ENCODE measurements around the gene SOWAHB. TPM values are rescaled to one million over a fixed set of nuclear protein-coding genes. Genes with fewer than 3 reads are reported as not detected.

The SOWAHB gene
- total and polyA plus RNA-seq, 2 of the 8 experiments (the other 6 are each of a cell fraction or from before 2014, with no cell fraction given): 0.15 to 0.65 TPM

GRCh38 chr4:76923619-76924357 is 25.8 kb upstream of the SOWAHB start:
- DNase-seq (ENCODE audit: low read depth in 1 of 2, low spot score in 2 of 2) (no peak), FAIRE-seq (no peak)
- no peak overlapping the region for H2BK15ac ChIP-seq (ENCODE audit: low read length)
- H3K18ac ChIP-seq (ENCODE audit: extremely low read depth, low read length): no peak overlapping the region
- ChIA-PET CTCF (ENCODE audit: partially characterized antibody) (no interaction called here), POLR2A (ENCODE audit: partially characterized antibody) (no interaction called here)
- H4K5ac ChIP-seq (ENCODE audit: insufficient read length, low read depth, low read length): no peak overlapping the region
- H3K4ac ChIP-seq (replicated peaks; ENCODE audit: insufficient read length, low read depth, low read length): no peak overlapping the region
- no peaks in the 10 kb centered on the region for H4K20me1 ChIP-seq (replicated peaks in 1 of 2; ENCODE audit: control insufficient read depth in 1 of 2, insufficient read depth in 2 of 2, low read length in 2 of 2)
- no peak overlapping the region for H4K8ac ChIP-seq (ENCODE audit: extremely low read depth, insufficient read depth, low read length)
- H3K4me3 ChIP-seq (ENCODE audit: extremely low read depth in 1 of 4, insufficient read depth in 2 of 4, low read depth in 3 of 4, low read length in 4 of 4): no peak overlapping the region
- H2AK5ac ChIP-seq (ENCODE audit: low read depth, low read length): no peak overlapping the region
- 79% methylated on average over 5 of the region's 5 CpGs; no CpG with 5 or more reads in 1 of the 2 experiments for WGBS, 2 experiments (ENCODE audit: extremely low coverage in 1 of 2, insufficient coverage in 1 of 2, insufficient read length in 1 of 2, insufficient replicate concordance in 2 of 2, low coverage in 1 of 2, low lambda C conversion rate in 2 of 2, missing lambda C conversion rate in 1 of 2)
- no peak overlapping the region for H3K9ac ChIP-seq (replicated peaks in 1 of 4; ENCODE audit: extremely low read depth in 1 of 4, low read depth in 3 of 4, low read length in 3 of 4)
- no peaks in the 10 kb centered on the region for H3K4me1 ChIP-seq (replicated peaks in 1 of 4; ENCODE audit: control insufficient read depth in 3 of 4, insufficient read depth in 4 of 4, low read length in 3 of 4)
- H2BK12ac ChIP-seq (ENCODE audit: low read depth, low read length): no peak overlapping the region
- H3K79me2 ChIP-seq (ENCODE audit: control insufficient read depth in 1 of 2, insufficient read depth in 2 of 2, low read length in 2 of 2): no peaks in the 10 kb centered on the region
- TF ChIP-seq ATF3 (IDR thresholded peaks at IDR 0.05; ENCODE audit: insufficient read depth, low read depth, low read length): no peak
- no peak for TF ChIP-seq SRF (IDR thresholded peaks at IDR 0.05; ENCODE audit: low read depth, low read length)
- no peak for TF ChIP-seq RNF2 (IDR thresholded peaks at IDR 0.05; ENCODE audit: borderline replicate concordance, low read depth, low read length, missing control alignments, poor library complexity, severe bottlenecking)
- TF ChIP-seq HDAC6 (IDR thresholded peaks at IDR 0.05; ENCODE audit: low read depth, low read length): no peak
- no peak for TF ChIP-seq MAFK (IDR thresholded peaks at IDR 0.05; ENCODE audit: low read depth, low read length)
- no peak for TF ChIP-seq EZH2 (IDR thresholded peaks at IDR 0.05; ENCODE audit: low read depth, low read length, severe bottlenecking)
- TF ChIP-seq RXRA (IDR thresholded peaks at IDR 0.05; ENCODE audit: insufficient read depth, low read depth, low read length): no peak
- no peak overlapping the region for H2AFZ ChIP-seq (ENCODE audit: low read length)
- H3K23me2 ChIP-seq (ENCODE audit: low read depth, low read length): no peaks in the 10 kb centered on the region
- H3K56ac ChIP-seq (replicated peaks; ENCODE audit: insufficient read length, low read depth, low read length): no peak overlapping the region
- H3K23ac ChIP-seq (ENCODE audit: insufficient read length): no peak overlapping the region
- no peaks in the 10 kb centered on the region for H3K27me3 ChIP-seq (replicated peaks in 1 of 4; ENCODE audit: control insufficient read depth in 3 of 4, extremely low read depth in 1 of 4, insufficient read depth in 3 of 4, low read length in 3 of 4)
- no peak overlapping the region for H3K14ac ChIP-seq (ENCODE audit: insufficient read length)
- H3K36me3 ChIP-seq (ENCODE audit: control insufficient read depth in 2 of 4, insufficient read depth in 4 of 4, low read length in 3 of 4): no peaks in the 10 kb centered on the region
- H3K27ac ChIP-seq (ENCODE audit: low read depth, low read length): no peak overlapping the region
- H2BK5ac ChIP-seq (ENCODE audit: low read depth, low read length): no peak overlapping the region
- no peak overlapping the region for H2BK120ac ChIP-seq (replicated peaks; ENCODE audit: low read depth, low read length)
- H3K9me3 ChIP-seq (ENCODE audit: insufficient read depth in 2 of 2, low read depth in 1 of 2, low read length in 1 of 2): no peaks in the 10 kb centered on the region
- no peak overlapping the region for H3K4me2 ChIP-seq (ENCODE audit: insufficient read depth in 1 of 2, low read depth in 2 of 2, low read length in 2 of 2)
- no peaks in the 10 kb centered on the region for H3K79me1 ChIP-seq (ENCODE audit: low read depth, low read length)
- no peak overlapping the region for H2BK20ac ChIP-seq (ENCODE audit: low read length)
- no peak overlapping the region for H4K91ac ChIP-seq (replicated peaks; ENCODE audit: insufficient read length, low read length)

Data from H1 (cell line).